Stimulated activated CD4-positive, alpha-beta T cell treated with anti-CD3 and anti-CD28 coated beads, Interleukin-2, amount 100 ng/mL, for 4 hours (primary cell): Measurements from ENCODE around the gene AQP10.
"Not testable (repeated sequence)": the region's sequence is repeated elsewhere in the genome, so short reads cannot be mapped to it uniquely, and the experiment has no call there.

Experiments used
- DNase-seq: peaks from one replicate; pipeline ENCODE4 v3.0.0-alpha.2; 2020; ENCODE audit warnings: low read depth

The AQP10 gene

GRCh38 chr1:154344977-154345837 lies 24.3 kb downstream of the AQP10 start:
- peak; percentile 65 for DNase-seq

- no peak for DNase-seq
Observed at GRCh38 chr1:154346276-154346917, 25.5 kb downstream of the AQP10 start.

DNA sequence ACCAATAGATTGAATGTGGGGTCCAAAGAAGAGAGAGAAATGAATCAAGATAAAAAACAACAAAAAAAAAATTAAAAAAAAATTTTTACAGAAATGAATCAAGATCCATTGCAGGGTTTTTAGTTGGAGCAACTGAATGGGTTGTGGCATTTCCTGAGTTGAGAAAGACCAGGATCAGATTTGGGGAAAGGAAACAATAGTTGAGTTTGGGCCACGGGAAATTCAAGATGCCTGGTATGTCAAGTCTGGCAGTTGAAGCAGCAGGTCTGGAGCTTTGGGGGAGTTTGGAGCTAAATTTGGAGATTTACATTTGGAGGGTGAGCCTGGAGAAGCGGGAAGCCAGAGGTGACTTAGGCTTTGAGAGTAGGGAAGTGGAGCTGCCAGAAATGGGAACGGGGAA lies 27.1 kb downstream of the AQP10 start:
- no peak for DNase-seq

DNA sequence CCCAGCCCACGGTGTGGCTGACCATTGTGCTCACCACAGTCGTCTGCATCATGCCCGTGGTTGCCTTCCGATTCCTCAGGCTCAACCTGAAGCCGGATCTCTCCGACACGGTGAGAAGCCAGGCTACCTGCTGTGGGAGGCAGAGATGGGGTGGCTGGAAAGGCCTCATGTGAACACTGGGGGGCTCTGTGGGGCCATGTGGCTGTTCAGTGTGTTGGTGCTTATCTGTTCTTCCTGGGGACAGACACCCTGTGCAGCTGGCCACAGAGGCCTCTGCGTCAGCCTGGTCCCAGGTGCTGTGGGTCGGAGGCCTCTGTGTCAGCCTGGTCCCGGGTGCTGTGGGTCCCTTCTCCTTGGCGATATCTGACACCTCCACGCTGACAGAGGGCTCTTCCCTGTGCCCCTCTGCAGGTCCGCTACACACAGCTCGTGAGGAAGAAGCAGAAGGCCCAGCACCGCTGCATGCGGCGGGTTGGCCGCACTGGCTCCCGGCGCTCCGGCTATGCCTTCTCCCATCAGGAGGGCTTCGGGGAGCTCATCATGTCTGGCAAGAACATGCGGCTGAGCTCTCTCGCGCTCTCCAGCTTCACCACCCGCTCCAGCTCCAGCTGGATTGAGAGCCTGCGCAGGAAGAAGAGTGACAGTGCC lies 27.7 kb downstream of the AQP10 start:
- no peak for DNase-seq

DNA sequence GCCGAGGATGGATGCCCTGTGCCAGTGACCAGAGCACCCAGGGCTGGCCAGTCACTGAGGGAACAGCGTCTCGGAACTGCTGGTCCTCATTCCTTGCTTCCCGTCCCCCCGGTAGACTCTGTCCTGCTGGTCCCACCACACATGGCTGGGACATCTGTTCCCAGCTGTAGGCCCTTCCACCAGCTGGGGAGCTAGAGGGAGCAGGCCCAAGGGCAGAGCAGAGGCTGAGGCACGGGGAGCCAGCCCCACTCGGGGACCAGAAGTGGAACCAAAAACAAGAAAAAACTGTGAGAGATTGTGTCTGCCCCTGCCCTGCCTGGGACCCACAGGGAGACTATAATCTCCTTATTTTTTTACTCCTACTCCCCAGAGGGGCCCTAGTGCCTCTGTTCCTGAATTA lies 28.2 kb downstream of the AQP10 start:
- DNase-seq: no peak

- no peak for DNase-seq
Observed at GRCh38 chr1:154350383-154350782, 29.5 kb downstream of the AQP10 start.

DNA sequence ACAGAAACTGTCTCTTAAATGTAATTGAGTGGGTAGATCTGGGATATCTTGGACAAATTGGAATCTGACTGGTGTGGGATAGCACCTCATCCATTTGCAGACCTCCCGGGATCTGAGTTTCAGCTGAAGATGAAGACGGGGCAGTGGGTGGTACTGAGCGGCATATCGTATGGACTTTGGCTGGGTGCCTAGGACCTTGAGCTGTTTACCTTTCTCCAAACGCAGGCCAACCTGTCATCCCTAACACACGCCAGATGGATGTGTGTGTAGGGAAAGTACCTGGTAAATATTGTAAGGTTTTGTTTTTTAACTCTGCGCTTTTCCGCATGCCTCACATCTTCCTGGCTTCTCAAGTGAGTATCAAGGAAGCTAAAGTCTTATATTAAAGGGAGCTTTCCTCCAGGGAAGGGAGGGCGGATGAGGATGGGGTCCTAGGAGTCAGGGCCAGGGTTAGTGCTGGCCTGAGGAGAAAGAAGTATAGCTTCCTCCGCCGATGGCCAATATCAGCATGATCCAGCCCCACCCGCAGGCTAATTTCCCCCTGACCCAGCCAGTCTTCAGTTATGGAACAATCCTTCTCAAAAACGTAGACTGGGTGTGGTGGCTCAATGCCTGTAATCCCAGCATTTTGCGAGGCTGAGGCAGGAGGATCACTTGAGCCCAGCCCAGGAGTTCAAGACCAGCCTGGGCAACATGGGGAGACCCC lies 30.6 kb downstream of the AQP10 start:
- DNase-seq: no peak

GRCh38 chr1:154352245-154352580 lies 31.3 kb downstream of the AQP10 start:
- DNase-seq: no peak

DNA sequence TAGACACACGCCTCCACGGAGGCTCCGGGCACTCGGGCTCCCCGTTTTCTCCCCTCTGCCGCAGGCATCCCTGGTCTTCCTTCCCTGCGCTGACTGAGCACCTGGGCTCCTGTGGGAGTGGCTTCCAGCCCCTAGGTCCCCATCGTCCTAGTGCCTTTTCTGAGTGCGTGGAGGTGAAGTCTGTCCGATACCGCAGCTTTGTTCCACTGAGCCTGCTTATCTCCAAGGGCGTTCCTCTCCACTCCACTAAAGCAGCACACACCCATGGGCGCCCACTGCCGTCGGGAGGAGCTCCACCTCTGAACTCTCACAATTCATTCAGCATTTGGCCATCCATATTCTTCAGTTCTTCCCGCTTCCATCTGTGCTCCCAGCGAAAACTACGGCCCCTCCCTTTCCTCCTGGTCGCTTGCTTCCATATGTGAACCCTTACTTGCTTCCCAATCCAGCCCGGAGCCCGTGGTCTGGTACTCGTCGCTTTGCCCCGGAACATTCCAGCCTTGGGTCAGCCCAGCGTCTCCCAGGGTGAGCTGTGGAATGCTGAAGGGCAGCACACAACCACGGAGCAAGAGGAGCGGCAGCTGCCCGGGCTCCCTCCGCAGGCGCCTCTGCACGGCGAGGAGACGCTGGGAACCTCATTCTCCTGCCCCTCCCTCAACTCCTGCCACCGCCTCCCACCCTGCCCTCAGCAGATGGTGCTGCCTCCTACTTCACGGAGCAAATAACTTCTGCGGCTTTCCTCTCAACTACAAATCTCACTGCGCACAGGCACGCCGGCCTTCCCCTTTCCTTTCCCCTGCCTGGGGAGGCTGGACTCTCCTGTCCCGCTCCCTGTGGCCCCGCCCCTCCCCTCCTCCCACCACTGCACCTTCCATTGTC lies 31.9 kb downstream of the AQP10 start:
- no peak for DNase-seq

DNA sequence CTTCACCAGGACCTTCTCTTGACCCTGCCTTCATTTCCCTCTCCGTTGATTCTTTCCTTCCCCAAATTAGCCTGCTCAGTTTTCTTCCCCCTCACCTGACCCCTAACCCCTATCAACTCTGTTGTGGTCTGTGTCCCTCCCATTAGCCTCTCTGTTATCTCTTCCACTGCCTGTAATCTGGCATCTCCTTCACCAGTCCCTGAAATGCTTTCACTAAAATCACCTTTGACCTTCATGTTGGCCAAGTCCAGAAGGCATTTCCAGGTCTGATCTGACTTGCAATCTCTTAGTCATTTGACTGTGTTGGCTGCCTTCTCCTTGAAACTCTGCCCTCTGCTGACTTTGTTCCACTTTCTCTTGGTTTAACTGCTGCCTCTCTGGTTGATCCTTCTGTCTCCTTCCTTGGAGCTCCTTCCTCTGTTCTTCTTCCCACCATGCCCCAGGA lies 32.6 kb downstream of the AQP10 start:
- no peak for DNase-seq

- DNase-seq: no peak
Observed at GRCh38 chr1:154353966-154354365, 33.1 kb downstream of the AQP10 start.

GRCh38 chr1:154358519-154358918 lies 37.6 kb downstream of the AQP10 start:
- no peak for DNase-seq

- DNase-seq: no peak
Observed at GRCh38 chr1:154360288-154360687, 39.4 kb downstream of the AQP10 start.

- DNase-seq: not testable (repeated sequence)
Observed at GRCh38 chr1:154360881-154361280, 40.0 kb downstream of the AQP10 start.

DNA sequence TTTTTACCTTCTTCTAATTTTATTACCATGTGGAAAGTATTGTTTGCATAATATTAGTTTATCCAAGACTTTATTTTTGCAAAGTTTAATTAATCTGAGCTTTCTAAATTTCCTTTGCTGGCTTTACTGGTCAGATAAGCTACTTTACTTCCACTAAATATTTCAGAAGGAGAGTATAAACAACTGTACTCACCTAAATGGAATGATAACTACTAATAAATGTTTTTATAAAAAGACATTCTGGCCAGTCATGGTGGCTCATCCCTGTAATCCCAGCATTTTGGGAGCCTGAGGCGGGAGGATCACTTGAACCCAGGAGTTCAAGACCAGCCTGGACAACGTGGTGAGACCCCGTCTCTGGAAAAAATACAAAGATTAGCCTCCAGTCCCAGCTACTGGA lies 40.5 kb downstream of the AQP10 start:
- no peak for DNase-seq

GRCh38 chr1:154371436-154371835 lies 50.5 kb downstream of the AQP10 start:
- no peak for DNase-seq

GRCh38 chr1:154373777-154374357 lies 53.0 kb downstream of the AQP10 start:
- not testable (repeated sequence) for DNase-seq
